Measurements from ENCODE around the gene FLT1.

Gene FLT1

GRCh38 chr13:28435917-28436316, 59.0 kb downstream of the FLT1 start:
- H3K4me1 ChIP-seq (ENCODE audit: control insufficient read depth, insufficient read depth, low read length, poor library complexity, severe bottlenecking): no peaks in the 10 kb centered on the region
- no peaks in the 10 kb centered on the region for H3K9me3 ChIP-seq (ENCODE audit: control insufficient read depth, low read length)
- no peak for DNase-seq

GRCh38 chr13:28434926-28435325, 60.0 kb downstream of the FLT1 start:
- no peaks in the 10 kb centered on the region for H3K4me1 ChIP-seq (ENCODE audit: control insufficient read depth, insufficient read depth, low read length, poor library complexity, severe bottlenecking)
- no peak overlapping the region for H3K4me3 ChIP-seq (ENCODE audit: insufficient read depth, low read depth, low read length, poor library complexity, severe bottlenecking)
- H3K27ac ChIP-seq (ENCODE audit: insufficient read depth, low read length, poor library complexity, severe bottlenecking): no peak overlapping the region
- H3K9me3 ChIP-seq (ENCODE audit: control insufficient read depth, low read length): no peaks in the 10 kb centered on the region
- no peaks in the 10 kb centered on the region for H3K27me3 ChIP-seq (replicated peaks; ENCODE audit: control insufficient read depth, insufficient read depth, low read length, poor library complexity, severe bottlenecking)
- DNase-seq: no peak
- H3K36me3 ChIP-seq (ENCODE audit: control insufficient read depth, insufficient read depth, low read length): no peaks in the 10 kb centered on the region

More at GRCh38 chr13:28435917-28436316, 59.0 kb downstream of the FLT1 start:
- Histone ChIP-seq H3K27ac (ENCODE audit: insufficient read depth, low read length, poor library complexity, severe bottlenecking) (no peak overlapping the region), H3K36me3 (ENCODE audit: control insufficient read depth, insufficient read depth, low read length) (no peaks in the 10 kb centered on the region), H3K4me3 (ENCODE audit: insufficient read depth, low read depth, low read length, poor library complexity, severe bottlenecking) (no peak overlapping the region), H3K27me3 (replicated peaks; ENCODE audit: control insufficient read depth, insufficient read depth, low read length, poor library complexity, severe bottlenecking) (no peaks in the 10 kb centered on the region)

- DNase-seq: no peak
- no peaks in the 10 kb centered on the region for H3K36me3 ChIP-seq (ENCODE audit: control insufficient read depth, insufficient read depth, low read length)
- H3K27me3 ChIP-seq (replicated peaks; ENCODE audit: control insufficient read depth, insufficient read depth, low read length, poor library complexity, severe bottlenecking): no peaks in the 10 kb centered on the region
- H3K4me3 ChIP-seq (ENCODE audit: insufficient read depth, low read depth, low read length, poor library complexity, severe bottlenecking): no peak overlapping the region
- H3K9me3 ChIP-seq (ENCODE audit: control insufficient read depth, low read length): no peaks in the 10 kb centered on the region
- no peaks in the 10 kb centered on the region for H3K4me1 ChIP-seq (ENCODE audit: control insufficient read depth, insufficient read depth, low read length, poor library complexity, severe bottlenecking)
- H3K27ac ChIP-seq (ENCODE audit: insufficient read depth, low read length, poor library complexity, severe bottlenecking): no peak overlapping the region
Observed at GRCh38 chr13:28432816-28433560, 61.9 kb downstream of the FLT1 start.

- Histone ChIP-seq H3K36me3 (ENCODE audit: control insufficient read depth, insufficient read depth, low read length) (no peaks in the 10 kb centered on the region), H3K27ac (ENCODE audit: insufficient read depth, low read length, poor library complexity, severe bottlenecking) (no peak overlapping the region), H3K4me3 (ENCODE audit: insufficient read depth, low read depth, low read length, poor library complexity, severe bottlenecking) (no peak overlapping the region), H3K27me3 (replicated peaks; ENCODE audit: control insufficient read depth, insufficient read depth, low read length, poor library complexity, severe bottlenecking) (no peaks in the 10 kb centered on the region), H3K4me1 (ENCODE audit: control insufficient read depth, insufficient read depth, low read length, poor library complexity, severe bottlenecking) (no peaks in the 10 kb centered on the region), H3K9me3 (ENCODE audit: control insufficient read depth, low read length) (no peaks in the 10 kb centered on the region)
- DNase-seq: no peak
Observed at GRCh38 chr13:28429685-28430290, 65.1 kb downstream of the FLT1 start.

- Histone ChIP-seq H3K4me3 (ENCODE audit: insufficient read depth, low read depth, low read length, poor library complexity, severe bottlenecking) (no peak overlapping the region), H3K27ac (ENCODE audit: insufficient read depth, low read length, poor library complexity, severe bottlenecking) (no peak overlapping the region), H3K36me3 (ENCODE audit: control insufficient read depth, insufficient read depth, low read length) (no peaks in the 10 kb centered on the region), H3K9me3 (ENCODE audit: control insufficient read depth, low read length) (no peaks in the 10 kb centered on the region), H3K4me1 (ENCODE audit: control insufficient read depth, insufficient read depth, low read length, poor library complexity, severe bottlenecking) (no peaks in the 10 kb centered on the region), H3K27me3 (replicated peaks; ENCODE audit: control insufficient read depth, insufficient read depth, low read length, poor library complexity, severe bottlenecking) (no peaks in the 10 kb centered on the region)
- DNase-seq: no peak
Observed at GRCh38 chr13:28429096-28429495, 65.8 kb downstream of the FLT1 start.

GRCh38 chr13:28426381-28426780, 68.5 kb downstream of the FLT1 start:
- no peak for DNase-seq
- no peaks in the 10 kb centered on the region for H3K36me3 ChIP-seq (ENCODE audit: control insufficient read depth, insufficient read depth, low read length)
- no peaks in the 10 kb centered on the region for H3K9me3 ChIP-seq (ENCODE audit: control insufficient read depth, low read length)
- no peaks in the 10 kb centered on the region for H3K4me1 ChIP-seq (ENCODE audit: control insufficient read depth, insufficient read depth, low read length, poor library complexity, severe bottlenecking)
- no peak overlapping the region for H3K27ac ChIP-seq (ENCODE audit: insufficient read depth, low read length, poor library complexity, severe bottlenecking)
- H3K27me3 ChIP-seq (replicated peaks; ENCODE audit: control insufficient read depth, insufficient read depth, low read length, poor library complexity, severe bottlenecking): no peaks in the 10 kb centered on the region
- H3K4me3 ChIP-seq (ENCODE audit: insufficient read depth, low read depth, low read length, poor library complexity, severe bottlenecking): no peak overlapping the region

GRCh38 chr13:28425793-28426192, 69.1 kb downstream of the FLT1 start:
- H3K27ac ChIP-seq (ENCODE audit: insufficient read depth, low read length, poor library complexity, severe bottlenecking): no peak overlapping the region
- H3K36me3 ChIP-seq (ENCODE audit: control insufficient read depth, insufficient read depth, low read length): no peaks in the 10 kb centered on the region
- no peaks in the 10 kb centered on the region for H3K27me3 ChIP-seq (replicated peaks; ENCODE audit: control insufficient read depth, insufficient read depth, low read length, poor library complexity, severe bottlenecking)
- no peak for DNase-seq
- no peak overlapping the region for H3K4me3 ChIP-seq (ENCODE audit: insufficient read depth, low read depth, low read length, poor library complexity, severe bottlenecking)
- H3K9me3 ChIP-seq (ENCODE audit: control insufficient read depth, low read length): no peaks in the 10 kb centered on the region
- no peaks in the 10 kb centered on the region for H3K4me1 ChIP-seq (ENCODE audit: control insufficient read depth, insufficient read depth, low read length, poor library complexity, severe bottlenecking)

- H3K4me1 ChIP-seq (ENCODE audit: control insufficient read depth, insufficient read depth, low read length, poor library complexity, severe bottlenecking): no peaks in the 10 kb centered on the region
- DNase-seq: no peak
- no peak overlapping the region for H3K27ac ChIP-seq (ENCODE audit: insufficient read depth, low read length, poor library complexity, severe bottlenecking)
Observed at GRCh38 chr13:28424541-28424940, 70.4 kb downstream of the FLT1 start.

GRCh38 chr13:28423010-28423409, 71.9 kb downstream of the FLT1 start:
- Histone ChIP-seq H3K27me3 (replicated peaks; ENCODE audit: control insufficient read depth, insufficient read depth, low read length, poor library complexity, severe bottlenecking) (no peaks in the 10 kb centered on the region), H3K9me3 (ENCODE audit: control insufficient read depth, low read length) (no peaks in the 10 kb centered on the region), H3K27ac (ENCODE audit: insufficient read depth, low read length, poor library complexity, severe bottlenecking) (no peak overlapping the region), H3K4me3 (ENCODE audit: insufficient read depth, low read depth, low read length, poor library complexity, severe bottlenecking) (no peak overlapping the region), H3K36me3 (ENCODE audit: control insufficient read depth, insufficient read depth, low read length) (no peaks in the 10 kb centered on the region), H3K4me1 (ENCODE audit: control insufficient read depth, insufficient read depth, low read length, poor library complexity, severe bottlenecking) (no peaks in the 10 kb centered on the region)
- DNase-seq: no peak

More at GRCh38 chr13:28424541-28424940, 70.4 kb downstream of the FLT1 start:
- H3K36me3 ChIP-seq (ENCODE audit: control insufficient read depth, insufficient read depth, low read length): no peaks in the 10 kb centered on the region
- H3K27me3 ChIP-seq (replicated peaks; ENCODE audit: control insufficient read depth, insufficient read depth, low read length, poor library complexity, severe bottlenecking): no peaks in the 10 kb centered on the region
- no peaks in the 10 kb centered on the region for H3K9me3 ChIP-seq (ENCODE audit: control insufficient read depth, low read length)
- H3K4me3 ChIP-seq (ENCODE audit: insufficient read depth, low read depth, low read length, poor library complexity, severe bottlenecking): no peak overlapping the region

- H3K4me1 ChIP-seq (ENCODE audit: control insufficient read depth, insufficient read depth, low read length, poor library complexity, severe bottlenecking): no peaks in the 10 kb centered on the region
- DNase-seq: no peak
Observed at GRCh38 chr13:28421676-28422410, 73.1 kb downstream of the FLT1 start.

More at GRCh38 chr13:28421676-28422410, 73.1 kb downstream of the FLT1 start:
- no peak overlapping the region for H3K27ac ChIP-seq (ENCODE audit: insufficient read depth, low read length, poor library complexity, severe bottlenecking)
- no peaks in the 10 kb centered on the region for H3K9me3 ChIP-seq (ENCODE audit: control insufficient read depth, low read length)
- H3K4me3 ChIP-seq (ENCODE audit: insufficient read depth, low read depth, low read length, poor library complexity, severe bottlenecking): no peak overlapping the region
- no peaks in the 10 kb centered on the region for H3K36me3 ChIP-seq (ENCODE audit: control insufficient read depth, insufficient read depth, low read length)
- no peaks in the 10 kb centered on the region for H3K27me3 ChIP-seq (replicated peaks; ENCODE audit: control insufficient read depth, insufficient read depth, low read length, poor library complexity, severe bottlenecking)

Data from effector memory CD4-positive, alpha-beta T cell (primary cell).